Neutrophil (primary cell): ENCODE data around the gene NCEH1.

Source experiments
- H3K27ac ChIP-seq: fragments of 200-600 bp; sonication (generic); 2 replicates; pipeline ENCODE4 v1.5.1; 2016; ENCODE audit warnings: mild to moderate bottlenecking, moderate library complexity
- H3K27me3 ChIP-seq: fragments of 200-600 bp; sonication (generic); 2 replicates; pipeline ENCODE4 v1.6.0; 2016; ENCODE audit warnings: mild to moderate bottlenecking
- H3K36me3 ChIP-seq: fragments of 200-600 bp; sonication (generic); 2 replicates; pipeline ENCODE4 v1.5.1; 2017
- H3K4me1 ChIP-seq, 2 experiments: fragments of 200-600 bp in 1 of 2; sonication (generic) in 1 of 2; 1 replicate in 1 of 2; 2 replicates in 1 of 2; pipeline versions ENCODE4 v1.5.1 to v1.6.1; 2013 to 2016; ENCODE audit warnings: low read depth in 1 of 2, low read length in 1 of 2, mild to moderate bottlenecking in 1 of 2, moderate library complexity in 1 of 2; ENCODE audit not compliant: control insufficient read depth in 1 of 2, insufficient read depth in 1 of 2
- H3K4me3 ChIP-seq, 2 experiments: fragments of 200-600 bp in 1 of 2; sonication (generic) in 1 of 2; 1 replicate in 1 of 2; 2 replicates in 1 of 2; pipeline ENCODE4 v1.5.1; 2013 to 2016; ENCODE audit warnings: low read depth in 1 of 2, low read length in 1 of 2, mild to moderate bottlenecking in 1 of 2, moderate library complexity in 1 of 2
- H3K9me3 ChIP-seq: fragments of 200-600 bp; sonication (generic); 2 replicates; pipeline ENCODE4 v1.5.1; 2016
- TF ChIP-seq, protein P1 (sequence below): fragments of 200-600 bp; sonication (generic); IDR thresholded peaks from 2 replicates; pipeline ENCODE4 v1.5.1; 2016; ENCODE audit warnings: antibody characterized with exemption

Gene NCEH1

DNA sequence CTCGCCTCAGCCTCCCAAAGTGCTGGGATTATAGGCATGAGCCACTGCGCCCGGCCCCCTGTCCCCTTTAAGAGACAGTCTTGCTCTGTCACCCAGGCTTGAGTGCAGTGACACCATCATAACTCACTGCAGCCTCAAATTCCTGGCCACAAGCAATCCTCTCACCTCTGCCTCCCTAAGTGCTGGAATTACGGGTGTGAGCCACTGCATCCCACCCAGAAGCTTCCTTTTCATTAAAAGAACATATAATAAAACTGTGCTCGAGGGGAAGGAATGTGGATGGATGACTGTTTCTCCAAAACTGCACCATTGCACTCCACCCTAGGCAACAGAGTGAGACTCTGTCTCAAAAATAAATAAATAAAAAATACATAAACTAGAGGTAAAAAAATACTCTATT is 70.1 kb downstream of the NCEH1 start:
- H3K27me3 ChIP-seq, result no peaks in the 10 kb centered on the region
- no peaks in the 10 kb centered on the region for H3K9me3 ChIP-seq
- TF ChIP-seq, protein P1, sequence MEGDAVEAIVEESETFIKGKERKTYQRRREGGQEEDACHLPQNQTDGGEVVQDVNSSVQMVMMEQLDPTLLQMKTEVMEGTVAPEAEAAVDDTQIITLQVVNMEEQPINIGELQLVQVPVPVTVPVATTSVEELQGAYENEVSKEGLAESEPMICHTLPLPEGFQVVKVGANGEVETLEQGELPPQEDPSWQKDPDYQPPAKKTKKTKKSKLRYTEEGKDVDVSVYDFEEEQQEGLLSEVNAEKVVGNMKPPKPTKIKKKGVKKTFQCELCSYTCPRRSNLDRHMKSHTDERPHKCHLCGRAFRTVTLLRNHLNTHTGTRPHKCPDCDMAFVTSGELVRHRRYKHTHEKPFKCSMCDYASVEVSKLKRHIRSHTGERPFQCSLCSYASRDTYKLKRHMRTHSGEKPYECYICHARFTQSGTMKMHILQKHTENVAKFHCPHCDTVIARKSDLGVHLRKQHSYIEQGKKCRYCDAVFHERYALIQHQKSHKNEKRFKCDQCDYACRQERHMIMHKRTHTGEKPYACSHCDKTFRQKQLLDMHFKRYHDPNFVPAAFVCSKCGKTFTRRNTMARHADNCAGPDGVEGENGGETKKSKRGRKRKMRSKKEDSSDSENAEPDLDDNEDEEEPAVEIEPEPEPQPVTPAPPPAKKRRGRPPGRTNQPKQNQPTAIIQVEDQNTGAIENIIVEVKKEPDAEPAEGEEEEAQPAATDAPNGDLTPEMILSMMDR, result no peak
- H3K4me3 ChIP-seq, result no peak overlapping the region
- no peak overlapping the region for H3K27ac ChIP-seq
- peaks cover under 1% of the 10 kb centered on the region for H3K36me3 ChIP-seq
- no peaks in the 10 kb centered on the region for H3K4me1 ChIP-seq

DNA sequence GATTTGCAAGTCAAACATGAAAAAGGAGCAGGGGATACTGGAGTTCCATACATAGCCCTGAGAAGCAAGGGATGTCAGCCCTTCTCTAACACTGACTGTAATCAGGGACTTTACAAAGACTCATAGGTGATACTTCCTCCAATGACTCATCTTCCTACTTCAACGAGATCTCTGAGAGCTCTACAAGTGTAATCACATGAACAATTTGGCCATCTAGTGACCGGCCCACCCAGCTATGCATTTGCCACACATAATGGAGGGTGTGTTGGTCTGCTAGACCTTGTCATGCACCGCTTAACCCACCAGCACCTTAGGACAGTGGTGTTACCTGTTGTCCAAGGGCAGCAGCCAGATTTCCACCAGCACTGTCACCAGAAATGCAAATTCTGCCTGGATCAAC is 75.3 kb downstream of the NCEH1 start:
- Histone ChIP-seq H3K27ac (no peak overlapping the region), H3K4me3 (no peak overlapping the region), H3K36me3 (peaks cover 11% of the 10 kb centered on the region), H3K27me3 (no peaks in the 10 kb centered on the region), H3K4me1 (no peaks in the 10 kb centered on the region), H3K9me3 (no peaks in the 10 kb centered on the region)
- TF ChIP-seq, protein P1, result no peak

DNA sequence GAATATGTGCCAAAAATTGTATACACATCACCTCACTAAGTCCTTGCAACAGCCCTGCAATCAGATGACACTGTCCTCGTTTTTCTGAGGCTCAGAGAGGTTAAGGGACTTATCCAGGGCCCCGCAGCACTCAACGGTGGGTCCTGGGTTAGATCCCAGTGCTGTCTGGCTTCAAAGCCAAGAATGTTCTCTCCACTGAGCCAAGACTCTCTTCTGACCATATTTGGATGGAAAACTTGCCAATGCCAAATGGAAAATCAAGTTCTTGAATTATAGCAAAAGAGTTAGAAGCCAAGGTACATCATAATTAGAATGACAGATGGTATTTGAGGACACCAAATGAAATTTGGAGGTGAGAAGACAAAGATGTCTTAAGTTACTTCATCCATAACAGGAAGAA is 75.9 kb downstream of the NCEH1 start:
- Histone ChIP-seq H3K4me3 (no peak overlapping the region), H3K27me3 (no peaks in the 10 kb centered on the region), H3K27ac (no peak overlapping the region), H3K9me3 (no peaks in the 10 kb centered on the region), H3K36me3 (peaks cover 11% of the 10 kb centered on the region), H3K4me1 (no peaks in the 10 kb centered on the region)
- TF ChIP-seq, protein P1, result no peak

DNA sequence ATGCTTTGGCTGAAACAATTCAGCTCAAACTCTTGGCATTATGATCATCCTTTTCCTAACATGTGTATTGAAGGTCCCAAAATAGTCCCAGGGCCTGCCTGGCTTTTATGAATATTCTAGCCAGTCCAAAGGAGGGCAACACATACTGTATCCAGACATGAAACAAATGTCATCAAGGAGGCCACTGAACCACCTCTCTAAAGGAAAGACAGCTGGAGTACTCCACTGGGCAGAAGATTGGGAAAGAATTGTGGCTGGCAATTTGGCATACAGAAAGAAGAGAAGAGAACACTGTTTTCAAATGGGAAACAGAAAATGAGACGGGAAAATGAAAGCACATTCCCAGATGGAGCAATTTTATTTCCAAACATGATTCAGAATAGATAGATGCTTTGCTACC is 80.6 kb downstream of the NCEH1 start:
- Histone ChIP-seq H3K4me1 (no peaks in the 10 kb centered on the region), H3K27ac (no peak overlapping the region), H3K4me3 (no peak overlapping the region), H3K27me3 (no peaks in the 10 kb centered on the region), H3K9me3 (no peaks in the 10 kb centered on the region), H3K36me3 (peaks cover 7% of the 10 kb centered on the region)
- TF ChIP-seq, protein P1, result no peak

DNA sequence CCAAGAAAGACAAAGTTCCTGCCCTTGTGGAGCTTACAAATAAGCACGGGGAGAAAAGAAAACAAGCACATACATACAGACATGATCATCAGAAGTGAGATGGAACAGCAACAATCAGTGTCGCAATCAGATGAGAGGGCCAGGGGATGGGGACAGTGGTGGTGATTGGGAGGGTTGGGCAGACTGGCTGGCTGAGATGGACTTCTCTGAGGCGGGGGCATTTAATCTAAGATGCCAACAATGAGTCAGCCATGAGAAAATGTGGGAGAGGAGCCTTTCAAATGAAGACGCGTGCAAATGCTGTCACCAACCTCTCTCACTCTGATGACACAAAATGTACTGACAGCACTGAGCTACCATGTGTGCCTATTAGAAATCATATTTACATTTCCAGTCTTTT is 81.4 kb downstream of the NCEH1 start:
- Histone ChIP-seq H3K9me3 (no peaks in the 10 kb centered on the region), H3K4me1 (no peaks in the 10 kb centered on the region), H3K27ac (no peak overlapping the region), H3K4me3 (no peak overlapping the region), H3K36me3 (peaks cover 7% of the 10 kb centered on the region), H3K27me3 (no peaks in the 10 kb centered on the region)
- TF ChIP-seq, protein P1, result no peak
